Activated B cell treated with CpG ODN at 0.5 μM for 24 hours (primary cell): Measurements from ENCODE around the gene TPGS1. TPM values are rescaled to one million over a fixed set of nuclear protein-coding genes. Genes with fewer than 3 reads are reported as not detected.

Experiments used
- ATAC-seq: fragments of 200-7000 bp; cut with Tn5 transposase; one replicate; pipeline ENCODE4 v1.10.0; 2021; ENCODE audit warnings: low read depth, mild to moderate bottlenecking, moderate library complexity
- CTCF ChIA-PET: fragments of 350-600 bp; sonication (Branson Sonifier 250); formaldehyde crosslinking; loops from one replicate; lab custom pipeline; 2021; ENCODE audit warnings: antibody characterized with exemption; lab: Charles Lee
- POLR2A ChIA-PET: fragments of 350-600 bp; sonication (Branson Sonifier 250); formaldehyde crosslinking; loops from one replicate; lab custom pipeline; 2021; ENCODE audit warnings: antibody characterized with exemption; lab: Charles Lee
- DNase-seq: peaks from one replicate; pipeline ENCODE4 v3.0.0; 2022
- H3K27ac Mint-ChIP-seq: one replicate; pipeline ENCODE4 v1.8.0; 2020; ENCODE audit warnings: mixed read lengths
- H3K27me3 Mint-ChIP-seq: one replicate; pipeline ENCODE4 v1.8.0; 2021; ENCODE audit warnings: mixed read lengths
- H3K36me3 Mint-ChIP-seq: one replicate; pipeline ENCODE4 v1.8.0; 2021; ENCODE audit warnings: low read depth, mixed read lengths
- H3K4me1 Mint-ChIP-seq: one replicate; pipeline ENCODE4 v1.8.0; 2021; ENCODE audit warnings: mixed read lengths
- H3K4me3 Mint-ChIP-seq: one replicate; pipeline ENCODE4 v1.8.0; 2020; ENCODE audit warnings: mild to moderate bottlenecking, mixed read lengths
- H3K9me3 Mint-ChIP-seq: one replicate; pipeline ENCODE4 v1.8.0; 2020; ENCODE audit warnings: mixed read lengths
- intact Hi-C: fragments of 100-400 bp; cut with micrococcal nuclease; formaldehyde crosslinking; loops from one replicate; pipeline ENCODE4 v1.15.1; 2024
- total RNA-seq: library from RNA; stranded (reverse); gene quantifications from 2 replicates; pipeline ENCODE4 v1.2.3, GENCODE V29; 2022
- TF ChIP-seq, protein P1 (sequence below): fragments of 200-600 bp; IDR thresholded peaks from one replicate; pipeline ENCODE4 v1.8.0; 2022; ENCODE audit warnings: antibody characterized with exemption, mild to moderate bottlenecking

TPGS1 gene
- total RNA-seq, 1 donor from 2014 or later, result 23.8 TPM

GRCh38 chr19:567296-567900 lies 60.1 kb downstream of the TPGS1 start:
- POLR2A ChIA-PET, result interaction anchor here (0.6 kb wide), 2 partner anchors 13 to 240 kb away, joined by 3 to 4 read pairs; no protein-coding TSS in a partner anchor

More at GRCh38 chr19:567296-567900, 60.1 kb downstream of the TPGS1 start:
- intact Hi-C loops, result no loop called here
- no peak for DNase-seq
- TF ChIP-seq, protein P1, sequence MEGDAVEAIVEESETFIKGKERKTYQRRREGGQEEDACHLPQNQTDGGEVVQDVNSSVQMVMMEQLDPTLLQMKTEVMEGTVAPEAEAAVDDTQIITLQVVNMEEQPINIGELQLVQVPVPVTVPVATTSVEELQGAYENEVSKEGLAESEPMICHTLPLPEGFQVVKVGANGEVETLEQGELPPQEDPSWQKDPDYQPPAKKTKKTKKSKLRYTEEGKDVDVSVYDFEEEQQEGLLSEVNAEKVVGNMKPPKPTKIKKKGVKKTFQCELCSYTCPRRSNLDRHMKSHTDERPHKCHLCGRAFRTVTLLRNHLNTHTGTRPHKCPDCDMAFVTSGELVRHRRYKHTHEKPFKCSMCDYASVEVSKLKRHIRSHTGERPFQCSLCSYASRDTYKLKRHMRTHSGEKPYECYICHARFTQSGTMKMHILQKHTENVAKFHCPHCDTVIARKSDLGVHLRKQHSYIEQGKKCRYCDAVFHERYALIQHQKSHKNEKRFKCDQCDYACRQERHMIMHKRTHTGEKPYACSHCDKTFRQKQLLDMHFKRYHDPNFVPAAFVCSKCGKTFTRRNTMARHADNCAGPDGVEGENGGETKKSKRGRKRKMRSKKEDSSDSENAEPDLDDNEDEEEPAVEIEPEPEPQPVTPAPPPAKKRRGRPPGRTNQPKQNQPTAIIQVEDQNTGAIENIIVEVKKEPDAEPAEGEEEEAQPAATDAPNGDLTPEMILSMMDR, result no peak
- H3K27ac Mint-ChIP-seq, result no peak overlapping the region
- no peak overlapping the region for H3K4me3 Mint-ChIP-seq
- CTCF ChIA-PET, result no interaction called here
- H3K9me3 Mint-ChIP-seq, result no peaks in the 10 kb centered on the region
- peaks cover 4% of the 10 kb centered on the region for H3K36me3 Mint-ChIP-seq
- no peak for ATAC-seq
- H3K27me3 Mint-ChIP-seq, result no peaks in the 10 kb centered on the region
- peaks cover 8% of the 10 kb centered on the region for H3K4me1 Mint-ChIP-seq

Other genes with a start within 250 kb of the TPGS1 start
- gene PLPP2, start 216.1 kb upstream of the TPGS1 start, total RNA-seq, result 0.29 and 0.32 TPM in 2 replicates
- 14.6 and 15.0 TPM in 2 replicates for gene MIER2, start 162.7 kb upstream of the TPGS1 start, total RNA-seq
- gene C2CD4C, start 98.3 kb upstream of the TPGS1 start, total RNA-seq, result not detected in 2 replicates
- gene SHC2, start 46.5 kb upstream of the TPGS1 start, total RNA-seq, result 0.24 TPM in 1 of 2 replicates, not detected in the other
- 0.40 and 0.76 TPM in 2 replicates for gene MADCAM1, start 11.0 kb upstream of the TPGS1 start, total RNA-seq
- gene CDC34, start 24.3 kb downstream of the TPGS1 start, total RNA-seq, result 19.8 and 23.1 TPM in 2 replicates
- 0.22 TPM in 1 of 2 replicates, not detected in the other for gene GZMM, start 36.6 kb downstream of the TPGS1 start, total RNA-seq
- gene BSG, start 65.1 kb downstream of the TPGS1 start, total RNA-seq, result 150 and 152 TPM in 2 replicates
- 0.13 and 0.17 TPM in 2 replicates for gene HCN2, start 82.4 kb downstream of the TPGS1 start, total RNA-seq
- 54.7 and 58.2 TPM in 2 replicates for gene POLRMT, start 126.0 kb downstream of the TPGS1 start, total RNA-seq
- 0.64 and 0.73 TPM in 2 replicates for gene FGF22, start 132.4 kb downstream of the TPGS1 start, total RNA-seq
- gene RNF126, start 155.7 kb downstream of the TPGS1 start, total RNA-seq, result 75.9 and 82.7 TPM in 2 replicates
- gene FSTL3, start 168.9 kb downstream of the TPGS1 start, total RNA-seq, result 2.1 and 2.2 TPM in 2 replicates
- not detected in 2 replicates for gene PRSS57, start 188.0 kb downstream of the TPGS1 start, total RNA-seq
- gene PALM, start 201.4 kb downstream of the TPGS1 start, total RNA-seq, result not detected in 2 replicates
- not detected in 2 replicates for gene MISP, start 243.6 kb downstream of the TPGS1 start, total RNA-seq